Heart left ventricle (tissue), 16 donors: ENCODE measurements around the gene GRB7. TPM values are rescaled to one million over a fixed set of nuclear protein-coding genes. Genes with fewer than 3 reads are reported as not detected.
A peak's percentile ranks its signal among the peaks of the same experiment; 100 is the strongest.

ENCODE experiments used
- ATAC-seq, 4 donors: fragments of 200-7000 bp; cut with Tn5 transposase; one replicate each; pipeline ENCODE4 v1.9.1; 2020 to 2022; ENCODE audit warnings: moderate library complexity in 4 of 4, mild to moderate bottlenecking in 3 of 4, moderate number of reproducible peaks in 1 of 4
- DNase-seq, 5 donors: peaks; one replicate each; pipeline ENCODE4 v3.0.0-alpha.2; 2020
- H3K27ac ChIP-seq, 12 donors: fragments of 200-600 bp; sonication (generic) in 4 of 12; one replicate each; pipeline versions ENCODE4 v1.5.0 to v1.8.0; 2016 to 2022; ENCODE audit warnings: mild to moderate bottlenecking in 2 of 12
- H3K27me3 ChIP-seq, 9 donors: fragments of 200-600 bp; sonication (generic) in 2 of 9; one replicate each; pipeline versions ENCODE4 v1.5.1 to v1.8.0; 2016 to 2022; ENCODE audit warnings: mild to moderate bottlenecking in 3 of 9
- H3K36me3 ChIP-seq, 9 donors: fragments of 200-600 bp; sonication (generic) in 2 of 9; one replicate each; pipeline versions ENCODE4 v1.5.0 to v1.8.0; 2018 to 2022; ENCODE audit warnings: mild to moderate bottlenecking in 2 of 9
- H3K4me1 ChIP-seq, 12 donors: fragments of 200-600 bp; sonication (generic) in 4 of 12; one replicate each; pipeline versions ENCODE4 v1.5.0 to v1.8.0; 2016 to 2022; ENCODE audit warnings: mild to moderate bottlenecking in 3 of 12
- H3K4me3 ChIP-seq, 12 donors: fragments of 200-600 bp; sonication (generic) in 4 of 12; one replicate each; pipeline versions ENCODE4 v1.5.0 to v1.8.0; 2017 to 2022; ENCODE audit warnings: mild to moderate bottlenecking in 9 of 12, moderate library complexity in 4 of 12
- H3K9me3 ChIP-seq, 12 donors: fragments of 200-600 bp; sonication (generic) in 4 of 12; one replicate each; pipeline versions ENCODE4 v1.5.0 to v1.8.0; 2016 to 2022; ENCODE audit warnings: mild to moderate bottlenecking in 1 of 12
- CTCF ChIP-seq, 12 donors: fragments of 200-600 bp; sonication (generic) in 4 of 12; IDR thresholded peaks; one replicate each; pipeline versions ENCODE4 v1.5.0 to v1.8.0; 2018 to 2022; ENCODE audit warnings: antibody characterized with exemption in 12 of 12, mild to moderate bottlenecking in 5 of 12
- POLR2A ChIP-seq, 2 donors: fragments of 450-650 bp; IDR thresholded peaks; one replicate each; pipeline ENCODE4 v1.6.1; 2017; ENCODE audit warnings: antibody characterized with exemption in 2 of 2, mild to moderate bottlenecking in 2 of 2, moderate library complexity in 2 of 2
- WGBS, 4 donors: extraction: QIAGEN DNeasy Blood & Tissue Kit in 2 of 4; methylation state at CpG; one replicate each; pipeline versions ENCODE4 v1.1.5 to v1.1.7; 2013 to 2018; 5-methylcytosine and 5-hydroxymethylcytosine counted together
- intact Hi-C, 10 donors: fragments of 100-400 bp; cut with DNase I; formaldehyde crosslinking; loops; one replicate each; pipeline versions ENCODE4 v1.11.1 to v1.14.2; 2022
- polyA plus RNA-seq, 2 donors: library from polyadenylated mRNA; stranded (reverse); fragments of 200-250 nt; gene quantifications; one replicate each; pipeline ENCODE4 v1.2.3, GENCODE V29; 2013
- total RNA-seq, 9 donors: library from RNA; depleted of rRNA in 2 of 9; stranded (reverse); fragments of >200 nt in 2 of 9; fragmentation: NEBNext Ultra II Directional in 3 of 9; extraction: Animal tissue kit (Norgen Biotek cat#: 25700) in 3 of 9; gene quantifications; one replicate each; pipeline versions ENCODE4 v1.1.0 to v1.2.4, GENCODE V29; 2016 to 2023
- donor health status: ischemic (EF 13 %, LVEDD 7.1; RV severe dilation, severe dysfunction).
- donor health status: healthy with polysubstance abuse.
- donor health status: DM: no; HTN: yes; CAD: no.
- donor health status: DM: no; HTN: no; CAD: no.
- donor health status: ischemic (EF 25% LVEDD 6.9; RV normal size, moderate dysfunction).
- donor health status: ischemic (EF 25% LVEDD 5.7; RV mildly dilated, moderate dysfunction).
- donor health status: healthy.
- donor health status: DM: yes; HTN: yes; CAD: no.
- donor health status: ischemic (EF 35%, LVEDD 5.7; RV mildly dilated, moderate dysfunction).
- donor health status: nonischemic (EF 11% LVEDD 7.7; RV severe dilation, severe dysfunction).
- donor health status: DM: yes; HTN: yes; CAD: no.
- donor health status: PGD.
- donor health status: ischemic (EF 29% LVEDD 5.4; RV normal size, mild dysfunction).
- donor health status: nonischemic (EF 23%, LVEDD 6.1; RV moderate dilation, normal function).

GRB7 gene
- total and polyA plus RNA-seq, 11 donors: 0.48 to 8.2 (median 1.3) TPM

- intact Hi-C loops: no loop called here
- Histone ChIP-seq H3K4me1 (peaks cover 0 to 44% (median 15%) of the 10 kb centered on the region in 12 donors), H3K27ac (no peak overlapping the region), H3K27me3 (peaks cover 15 to 67% (median 26%) of the 10 kb centered on the region in 9 donors), H3K9me3 (no peaks in the 10 kb centered on the region), H3K36me3 (no peaks in the 10 kb centered on the region), H3K4me3 (peak overlapping the region in 7 of 12 donors; percentile 1 to 51 (median 30))
- no peak for DNase-seq
- WGBS, 4 donors: 29 to 35% (median 31%) methylated on average over 26 to 32 of the region's 32 CpGs
- TF ChIP-seq POLR2A (IDR thresholded peaks at IDR 0.05) (no peak), CTCF (IDR thresholded peaks at IDR 0.05) (no peak)
- ATAC-seq: no peak
These were observed 1.5 kb downstream of the GRB7 start for GRCh38 chr17:39738983-39739884.

- 57 to 64% (median 57%) methylated on average over 9 of the region's 9 CpGs for WGBS, 4 donors
- no peaks in the 10 kb centered on the region for H3K9me3 ChIP-seq
- H3K27ac ChIP-seq: no peak overlapping the region
- DNase-seq: no peak
- H3K36me3 ChIP-seq: no peaks in the 10 kb centered on the region
- intact Hi-C loops: no loop called here
- TF ChIP-seq POLR2A (IDR thresholded peaks at IDR 0.05) (no peak), CTCF (IDR thresholded peaks at IDR 0.05) (no peak)
- H3K4me3 ChIP-seq: peak overlapping the region in 3 of 12 donors; percentile 14 to 35 (median 32)
- peaks cover 15 to 71% (median 28%) of the 10 kb centered on the region in 9 donors for H3K27me3 ChIP-seq
- no peak for ATAC-seq
- peaks cover 0 to 44% (median 15%) of the 10 kb centered on the region in 12 donors for H3K4me1 ChIP-seq
These were observed 2.2 kb downstream of the GRB7 start for GRCh38 chr17:39739885-39740356.

- H3K9me3 ChIP-seq: no peaks in the 10 kb centered on the region
- no peaks in the 10 kb centered on the region for H3K36me3 ChIP-seq
- ATAC-seq: peak in 3 of 4 donors; percentile 6 to 26 (median 14)
- no peak overlapping the region for H3K27ac ChIP-seq
- H3K4me3 ChIP-seq: no peak overlapping the region
- WGBS, 4 donors: 31 to 53% (median 42%) methylated on average over 12 to 16 of the region's 16 CpGs
- H3K4me1 ChIP-seq: peaks cover 0 to 44% (median 15%) of the 10 kb centered on the region in 12 donors
- peaks cover 15 to 71% (median 28%) of the 10 kb centered on the region in 9 donors for H3K27me3 ChIP-seq
- no peak for TF ChIP-seq POLR2A (IDR thresholded peaks at IDR 0.05)
- TF ChIP-seq CTCF (IDR thresholded peaks at IDR 0.05): no peak
- intact Hi-C loops: no loop called here
- no peak for DNase-seq
These were observed 2.8 kb downstream of the GRB7 start for GRCh38 chr17:39740357-39741111.
